Fibroblast of skin of left quadriceps (primary cell): Measurements from ENCODE around the gene BMP3.

Experiments used
- DNase-seq, 2 experiments: peaks; one replicate each; pipeline ENCODE4 v3.0.0-alpha.2; 2013; ENCODE audit warnings: low read depth in 2 of 2

The BMP3 gene

DNA sequence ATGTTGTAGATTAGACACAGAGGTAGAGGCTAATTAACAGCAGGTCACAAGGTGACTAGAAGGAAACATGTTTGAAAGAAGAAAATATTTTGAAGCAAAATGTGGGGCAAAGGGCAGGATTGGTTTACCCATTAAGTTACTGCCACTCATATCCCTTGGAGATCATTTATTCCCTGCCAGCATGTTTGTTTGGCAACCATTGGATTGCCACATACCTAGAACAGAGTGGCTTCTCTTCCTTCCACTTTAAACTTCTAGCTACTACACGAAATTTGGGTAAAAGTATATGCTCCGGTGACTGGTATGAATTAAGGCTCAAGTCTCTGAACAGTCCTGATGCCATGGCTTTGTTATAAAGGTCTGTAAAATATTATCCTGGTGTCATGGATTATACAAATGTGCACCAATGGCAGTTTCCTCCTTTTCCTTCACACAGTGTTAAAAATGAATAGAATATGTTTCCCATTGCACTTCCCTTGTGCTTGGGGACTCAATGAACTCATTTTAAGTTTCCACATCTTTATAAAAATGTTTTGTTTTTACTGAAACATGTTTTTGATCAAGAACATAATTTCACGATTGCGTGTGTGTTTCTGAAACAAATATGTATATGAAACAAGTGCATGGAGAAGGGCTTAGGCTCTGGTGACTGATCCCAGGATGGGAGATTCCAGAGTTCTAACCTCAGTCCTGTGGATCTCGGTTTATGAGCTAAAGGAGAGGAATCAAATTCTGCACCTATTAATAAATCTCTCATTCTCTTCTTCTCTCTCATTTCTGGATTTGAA lies 12.3 kb downstream of the BMP3 start:
- DNase-seq, result no peak

DNA sequence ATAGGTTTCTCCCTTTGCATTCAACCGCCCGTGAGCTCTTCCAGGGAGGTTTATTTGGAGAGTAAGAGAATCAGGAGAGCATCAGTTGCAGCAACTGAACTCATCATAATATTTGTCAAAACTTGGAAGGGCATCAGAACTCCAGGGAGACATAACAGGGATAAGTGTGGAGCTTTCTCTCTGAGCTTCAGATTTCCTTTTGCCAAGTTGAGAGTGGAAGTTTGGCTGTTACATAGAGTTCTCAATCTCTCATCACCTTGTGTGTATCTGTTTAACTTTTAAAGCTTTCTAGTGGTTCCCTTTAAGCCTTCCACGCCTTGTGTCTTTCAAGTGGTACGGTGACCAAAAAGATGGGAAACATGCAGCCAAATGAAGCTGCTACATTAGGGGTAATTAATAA lies 18.8 kb downstream of the BMP3 start:
- DNase-seq, result no peak

GRCh38 chr4:81049907-81050306 lies 19.4 kb downstream of the BMP3 start:
- DNase-seq, result no peak

GRCh38 chr4:81052119-81053068 lies 21.9 kb downstream of the BMP3 start:
- DNase-seq, result peak; percentile 68 to 78

- no peak for DNase-seq
Measured at GRCh38 chr4:81058621-81059020, 28.1 kb downstream of the BMP3 start.

GRCh38 chr4:81060587-81061343 lies 30.3 kb downstream of the BMP3 start:
- DNase-seq, result no peak

DNA sequence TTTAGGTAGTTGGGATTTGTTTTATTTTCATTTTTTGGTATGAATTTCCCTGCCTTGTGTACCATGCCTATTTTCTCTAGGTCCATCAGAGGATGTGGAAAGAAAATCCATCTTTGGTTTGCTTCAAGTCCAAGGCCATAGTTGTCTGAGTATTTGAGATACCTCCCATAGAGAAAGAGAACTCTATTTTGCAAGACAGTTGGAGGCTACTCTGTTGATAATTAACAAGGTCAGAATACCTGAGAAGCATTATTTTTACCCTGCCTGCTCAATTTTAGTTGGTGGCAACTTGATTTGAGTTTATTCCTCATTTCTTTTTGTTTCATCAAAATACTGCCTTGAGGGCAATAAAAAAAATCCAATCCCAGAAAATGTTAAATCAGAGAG lies 30.8 kb downstream of the BMP3 start:
- DNase-seq, result no peak

- DNase-seq, result no peak
Measured at GRCh38 chr4:81062001-81062400, 31.5 kb downstream of the BMP3 start.

- DNase-seq, result no peak
Measured at GRCh38 chr4:81065446-81065845, 34.9 kb downstream of the BMP3 start.

- DNase-seq, result peak; percentile 77 to 78
Measured at GRCh38 chr4:81069706-81070331, 39.3 kb downstream of the BMP3 start.

DNA sequence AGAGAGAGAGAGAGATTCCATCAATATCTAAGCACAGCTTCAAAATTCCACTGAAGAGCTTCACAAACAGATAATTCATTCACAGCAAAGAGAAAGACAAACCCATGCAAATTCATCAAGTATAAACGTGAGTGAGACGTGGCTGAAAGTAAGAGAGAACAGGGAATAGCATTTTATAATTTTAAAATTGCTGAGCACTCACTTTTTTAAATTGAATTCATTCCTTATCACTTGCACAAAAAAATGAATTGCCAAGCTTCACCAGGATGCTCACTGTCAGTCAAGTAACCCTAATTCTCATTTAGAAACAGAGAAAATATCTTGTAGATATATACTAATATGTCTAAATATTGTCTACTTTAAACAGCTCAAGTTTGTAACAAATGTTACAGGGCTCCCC lies 40.5 kb downstream of the BMP3 start:
- no peak for DNase-seq

DNA sequence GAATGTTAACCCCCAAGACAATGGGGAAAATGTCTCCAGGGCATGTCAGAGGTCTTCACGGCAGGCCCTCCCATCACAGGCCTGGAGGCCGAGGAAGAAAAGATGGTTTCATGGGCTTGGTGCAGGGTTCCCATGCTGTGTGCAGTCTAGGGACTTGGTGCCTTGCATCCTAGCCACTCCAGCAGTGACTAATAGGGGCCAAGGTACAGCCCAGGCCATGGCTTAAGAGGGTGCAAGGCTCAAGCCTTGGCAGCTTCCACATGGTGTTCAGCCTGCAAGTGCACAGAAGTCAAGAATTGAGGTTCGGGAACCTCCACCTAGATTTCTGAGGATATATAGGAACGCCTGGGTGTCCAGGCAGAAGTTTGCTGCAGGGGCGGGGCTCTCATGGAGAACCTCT lies 50.6 kb downstream of the BMP3 start:
- no peak for DNase-seq

- DNase-seq, result peak; percentile 21 to 25
Measured at GRCh38 chr4:81084029-81084428, 53.5 kb downstream of the BMP3 start.

GRCh38 chr4:81084634-81085033 lies 54.1 kb downstream of the BMP3 start:
- DNase-seq, result no peak

DNA sequence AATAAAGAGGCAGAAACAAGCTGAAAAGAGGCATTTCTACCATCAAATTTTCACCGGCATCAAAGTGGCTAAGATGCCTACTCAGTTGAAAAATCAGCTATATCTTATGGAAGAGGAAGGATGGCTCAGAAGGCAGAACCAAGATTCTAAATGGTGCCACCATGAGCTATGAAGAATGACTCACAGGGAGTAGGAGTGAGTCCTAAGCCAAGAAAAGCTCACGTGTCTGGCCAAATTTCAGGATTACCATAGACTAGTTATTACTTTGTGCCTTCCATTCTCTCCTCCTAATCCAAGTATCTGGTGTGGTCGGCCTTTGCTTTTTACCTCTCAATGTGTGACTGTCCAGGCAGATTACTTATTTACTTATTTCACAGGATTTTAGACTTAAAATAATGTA lies 54.8 kb downstream of the BMP3 start:
- no peak for DNase-seq

DNA sequence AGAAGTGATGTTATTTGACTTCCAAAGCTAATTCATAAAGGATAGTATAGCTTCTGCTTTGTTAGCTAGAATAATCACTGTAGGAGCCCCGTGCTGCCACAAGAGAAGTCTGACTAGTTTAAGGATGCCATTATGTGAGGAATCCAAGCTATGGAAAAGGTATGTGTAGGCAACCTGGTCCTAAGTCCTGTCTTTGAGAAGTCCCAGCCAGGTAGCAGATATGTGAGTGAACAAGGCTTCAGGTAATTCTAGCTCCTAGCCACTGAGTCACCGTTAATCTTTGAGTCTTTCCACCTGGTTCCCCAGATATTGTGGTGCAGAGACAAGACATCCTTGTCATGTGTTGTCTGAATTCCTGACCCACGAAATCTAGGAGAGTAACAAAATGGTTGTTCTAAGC lies 55.5 kb downstream of the BMP3 start:
- no peak for DNase-seq

GRCh38 chr4:81093720-81094401 lies 63.4 kb downstream of the BMP3 start:
- DNase-seq, result no peak

- DNase-seq, result no peak
Measured at GRCh38 chr4:81095389-81095788, 64.9 kb downstream of the BMP3 start.

- DNase-seq, result peak; percentile 22 to 23
Measured at GRCh38 chr4:81096566-81096965, 66.1 kb downstream of the BMP3 start.

GRCh38 chr4:81102107-81102506 lies 71.6 kb downstream of the BMP3 start:
- no peak for DNase-seq

- DNase-seq, result no peak
Measured at GRCh38 chr4:81106150-81106549, 75.6 kb downstream of the BMP3 start.
